ENCODE measurements around the gene OR4Q3.
"Not testable (repeated sequence)": the region's sequence is repeated elsewhere in the genome, so short reads cannot be mapped to it uniquely, and the experiment has no call there.

The OR4Q3 gene

DNA sequence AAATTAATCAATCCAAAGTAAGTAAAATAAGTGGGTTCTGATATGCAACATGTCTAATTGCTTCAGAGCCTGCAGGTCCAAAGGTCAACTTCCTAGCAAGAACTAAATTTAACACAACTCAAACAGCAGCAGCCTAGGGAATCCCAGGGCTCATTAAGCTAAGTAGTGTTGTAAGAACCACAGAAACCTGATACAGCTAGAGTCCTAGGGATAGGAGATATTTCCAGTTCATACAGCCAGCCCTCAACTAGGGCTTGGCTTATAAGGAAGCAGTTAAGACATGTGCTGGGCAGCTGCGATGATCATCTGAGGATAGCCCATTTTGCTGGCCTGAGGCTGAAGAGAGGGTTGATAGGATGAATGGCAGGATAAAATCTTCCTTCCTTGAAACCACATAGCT is at the start of gene OR4Q3:
Gene OR4Q3, plus strand, starts transcription at position 316 of the 400 bp plus-strand sequence.
- DNase-seq (ENCODE audit: low read depth) = no peak

DNA sequence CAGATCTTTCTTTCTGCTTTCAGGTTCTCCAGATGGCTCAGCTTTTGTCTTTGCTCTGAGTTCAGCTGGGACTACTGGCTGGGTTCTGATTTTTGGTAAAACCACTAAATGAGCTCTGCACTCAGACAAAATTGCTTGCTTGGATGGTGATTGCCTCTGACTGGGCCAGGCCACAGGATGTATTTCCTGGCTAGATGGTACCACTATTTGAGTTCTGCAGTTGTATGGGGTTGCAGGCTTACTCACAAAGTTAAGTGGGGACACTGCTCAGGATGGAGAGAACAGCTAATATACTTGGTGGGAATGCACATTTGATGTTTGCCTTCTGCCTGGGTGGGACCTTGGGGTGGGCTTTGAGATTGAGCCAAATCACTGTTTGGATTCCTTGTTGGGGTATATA is 14.0 kb upstream of the OR4Q3 start:
- no peak for DNase-seq (ENCODE audit: low read depth)

DNA sequence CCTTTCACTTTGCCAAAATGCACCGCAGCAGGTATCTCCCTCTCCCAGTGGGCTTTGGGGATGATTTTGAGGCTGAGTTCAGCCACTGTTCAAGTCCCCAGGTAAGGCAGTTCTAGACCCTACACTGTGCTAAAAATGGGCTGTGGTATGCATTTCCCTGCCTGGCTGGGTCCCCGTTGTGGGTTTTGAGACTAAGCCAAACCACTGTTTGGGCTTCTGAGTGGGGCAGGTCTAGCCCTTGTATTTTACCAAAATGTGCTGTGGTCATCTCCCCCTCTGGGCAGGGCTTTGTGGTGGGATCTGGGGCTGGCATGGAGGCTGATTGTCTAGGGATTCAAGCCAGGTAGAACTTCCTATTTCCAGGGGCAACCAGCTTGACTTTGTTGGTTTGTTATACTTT is 13.6 kb upstream of the OR4Q3 start:
- no peak for DNase-seq (ENCODE audit: low read depth)

DNA sequence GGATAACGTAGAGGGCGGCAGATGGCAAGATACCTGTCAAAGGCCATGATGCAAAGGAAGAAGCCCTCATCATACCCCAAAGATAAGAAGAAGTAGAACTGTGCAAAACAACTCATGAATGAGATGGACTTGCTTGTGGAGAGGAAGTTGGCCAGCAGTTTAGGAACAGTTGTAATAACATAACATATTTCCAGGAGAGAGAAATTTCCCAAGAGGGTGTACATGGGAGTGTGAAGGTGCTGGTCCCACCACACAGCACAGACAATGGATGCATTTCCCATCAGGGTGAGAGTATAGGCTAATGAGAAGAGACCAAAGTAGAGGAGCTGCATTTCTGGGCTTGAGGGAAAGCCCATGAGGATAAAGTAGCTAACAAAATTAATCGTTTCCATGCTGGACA is 9.5 kb upstream of the OR4Q3 start:
- DNase-seq (ENCODE audit: low read depth) = not testable (repeated sequence)

DNA sequence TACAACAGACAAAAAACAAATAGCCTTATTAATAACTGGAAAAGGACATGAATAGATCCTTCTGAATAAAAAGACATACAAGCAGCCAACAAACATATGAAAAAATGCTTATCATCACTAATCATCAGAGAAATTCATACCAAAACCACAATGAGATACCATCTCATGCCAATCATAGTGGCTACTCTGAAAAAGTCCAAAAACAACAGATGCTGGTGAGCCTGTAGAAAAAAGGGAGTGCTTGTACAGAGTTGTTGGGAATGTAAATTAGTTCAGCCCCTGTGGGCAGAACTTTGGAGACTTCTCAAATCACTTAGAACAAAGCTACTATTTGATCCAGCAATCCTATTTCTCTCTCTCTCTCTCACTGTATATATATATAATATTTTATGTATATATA is 8.9 kb downstream of the OR4Q3 start:
- DNase-seq (ENCODE audit: low read depth) = not testable (repeated sequence)

DNA sequence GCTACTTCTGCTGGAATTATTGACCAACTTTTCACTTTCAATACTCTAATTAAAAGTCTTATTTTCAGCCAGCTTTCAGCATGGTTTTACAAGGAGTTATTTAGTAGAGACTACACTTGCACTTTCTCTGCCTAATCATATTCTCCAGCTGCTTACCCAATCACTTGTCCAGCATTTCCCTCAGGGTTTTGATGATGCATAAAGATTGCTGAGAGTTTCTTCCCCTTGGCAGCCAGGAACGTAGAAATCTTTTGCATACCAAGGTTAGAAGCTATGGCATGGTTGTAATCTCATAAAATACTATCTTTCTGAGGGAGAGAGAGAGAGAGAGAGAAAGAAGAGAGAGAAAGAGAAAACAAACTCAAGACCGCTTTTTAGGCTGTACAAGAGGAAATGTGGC is 10.8 kb downstream of the OR4Q3 start:
- DNase-seq (ENCODE audit: low read depth) = no peak

DNA sequence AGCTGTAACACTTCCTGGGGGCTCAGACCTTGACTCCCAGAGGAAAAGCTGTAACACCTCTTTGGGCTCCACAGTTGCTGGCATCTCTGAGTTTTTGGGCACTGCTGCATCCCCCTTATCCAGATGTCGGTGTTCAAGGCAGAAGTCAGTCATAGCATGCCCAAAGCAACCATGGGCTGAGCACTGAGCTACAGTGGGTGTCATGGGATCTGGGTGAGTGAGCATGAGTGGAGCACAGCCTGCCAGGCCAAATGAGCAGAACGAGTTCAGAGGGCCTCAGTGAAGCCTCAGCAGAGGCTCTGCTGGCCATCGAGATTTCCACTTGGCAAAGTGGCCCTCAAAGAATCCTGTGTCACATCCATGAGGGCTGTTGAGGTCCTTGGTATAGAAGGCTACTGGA is 28.1 kb downstream of the OR4Q3 start:
- DNase-seq (ENCODE audit: low read depth) = not testable (repeated sequence)

DNA sequence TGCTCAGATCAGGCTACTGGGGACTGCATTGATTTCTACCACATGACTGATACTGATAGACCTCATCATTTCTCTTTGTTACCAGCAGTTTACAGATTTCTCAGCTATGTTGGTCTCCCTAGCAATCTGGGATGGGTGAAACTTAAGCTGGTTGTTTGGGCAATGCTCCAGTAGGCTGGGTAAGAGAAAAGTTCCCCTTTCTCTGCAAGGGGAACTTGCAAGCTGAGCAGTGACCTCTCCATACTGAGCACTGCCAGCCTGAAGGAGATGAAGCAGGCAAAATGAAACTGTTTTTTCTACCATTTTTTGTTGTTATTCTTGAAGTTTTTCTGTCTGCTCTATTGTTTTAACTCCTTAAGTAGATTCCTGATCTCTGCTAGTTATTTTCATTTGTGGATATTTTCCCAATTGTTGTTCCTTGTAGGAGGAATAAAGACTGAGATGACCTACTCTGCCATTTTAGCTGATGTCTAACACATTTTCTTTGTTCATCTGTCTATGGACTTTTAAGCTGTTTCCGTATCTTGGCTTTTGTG is 28.6 kb downstream of the OR4Q3 start:
- DNase-seq (ENCODE audit: low read depth) = no peak

DNA sequence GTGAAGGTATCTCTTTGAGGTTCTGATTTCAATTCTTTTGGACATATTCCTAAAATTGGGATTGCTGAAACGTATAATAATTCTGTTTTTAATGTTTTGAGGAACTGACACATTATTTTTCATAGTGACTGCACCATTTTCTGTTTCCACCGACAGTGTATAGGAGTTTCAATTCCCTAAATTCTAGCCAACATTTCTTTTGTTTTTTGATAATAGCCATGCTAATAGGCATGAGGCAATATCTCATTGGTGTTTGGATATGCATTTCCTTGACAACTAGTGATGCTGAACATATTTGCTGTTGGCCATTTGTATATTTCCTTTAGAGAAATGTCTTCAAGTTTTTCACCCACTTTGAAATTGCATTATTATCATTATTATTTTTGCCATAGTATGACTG is 29.1 kb downstream of the OR4Q3 start:
- not testable (repeated sequence) for DNase-seq (ENCODE audit: low read depth)

DNA sequence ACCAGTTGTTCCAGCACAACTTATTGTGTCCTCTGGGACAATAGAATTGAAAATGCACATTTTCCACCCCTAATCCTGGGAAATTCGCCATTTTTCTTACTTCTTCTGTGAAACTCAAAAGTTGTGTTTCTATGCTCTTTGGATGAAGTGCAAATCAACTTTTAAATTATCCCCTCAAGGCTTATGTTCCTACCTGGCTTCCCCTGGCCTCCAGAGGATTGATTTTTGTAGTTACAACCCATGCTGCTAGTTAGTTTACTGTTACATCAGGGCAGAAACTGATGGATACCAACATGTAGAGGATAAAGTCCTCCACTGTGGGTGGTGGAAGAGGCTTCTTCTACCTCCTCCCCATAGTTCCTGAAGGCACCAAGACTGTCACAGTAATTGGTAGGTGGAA is 29.8 kb downstream of the OR4Q3 start, which contains the start of gene OR4M1:
Gene OR4M1, plus strand, starts transcription at position 301 of the 400 bp plus-strand sequence. CDS start 6,819 bp downstream, outside the sequence.
- DNase-seq (ENCODE audit: low read depth) = not testable (repeated sequence)

DNA sequence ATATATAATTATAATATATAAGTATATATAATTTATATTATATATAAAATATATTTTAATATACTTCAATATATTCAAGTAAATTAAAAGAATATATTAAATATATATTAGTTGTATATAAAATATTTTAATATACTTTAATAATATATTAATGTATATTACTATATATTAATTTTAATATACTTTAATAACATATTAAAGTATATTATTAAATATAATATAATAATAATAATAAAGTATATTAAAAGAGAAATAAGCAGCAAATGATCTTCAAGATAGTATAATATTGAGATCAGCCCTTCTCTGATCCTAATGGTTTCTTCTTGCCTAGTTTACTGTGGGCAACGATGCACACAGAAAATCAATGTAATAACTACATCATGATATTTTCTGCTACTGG is 32.2 kb downstream of the OR4Q3 start:
- no peak for DNase-seq (ENCODE audit: low read depth)

DNA sequence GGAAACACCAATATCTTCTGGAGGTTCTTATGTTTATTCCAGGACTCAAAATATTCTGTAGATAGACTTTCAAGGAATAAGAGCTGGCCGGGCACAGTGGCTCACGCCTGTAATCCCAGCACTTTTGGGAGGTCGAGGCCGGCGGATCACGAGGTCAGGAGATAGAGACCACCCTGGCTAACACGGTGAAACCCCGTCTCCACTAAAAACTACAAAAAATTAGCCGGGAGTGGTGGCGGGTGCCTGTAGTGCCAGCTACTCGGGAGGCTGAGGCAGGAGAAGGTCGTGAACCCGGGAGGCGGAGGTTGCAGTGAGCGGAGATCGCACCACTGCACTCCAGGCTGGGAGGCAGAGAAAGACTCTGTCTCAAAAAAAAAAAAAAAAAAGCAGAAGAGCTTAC is 42.5 kb downstream of the OR4Q3 start:
- not testable (repeated sequence) for DNase-seq (ENCODE audit: low read depth)

DNA sequence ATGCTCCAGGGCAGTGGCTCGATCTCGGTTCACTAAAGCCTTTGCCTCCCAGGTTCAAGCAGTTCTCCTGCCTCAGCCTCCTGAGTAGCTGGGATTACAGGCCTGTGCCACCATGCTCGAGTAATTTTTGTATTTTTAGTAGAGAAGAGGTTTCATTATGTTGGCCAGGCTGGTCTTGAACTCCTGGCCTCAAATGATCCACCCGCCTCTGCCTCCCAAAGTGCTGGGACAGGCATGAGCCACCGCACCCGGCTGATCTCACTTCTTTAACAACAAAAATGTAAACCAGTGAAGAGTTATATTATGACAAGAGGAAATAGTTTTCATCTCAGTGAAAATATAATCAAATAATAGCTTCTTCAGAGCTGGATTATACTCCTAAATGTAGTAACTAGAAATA is 43.9 kb downstream of the OR4Q3 start:
- DNase-seq (ENCODE audit: low read depth) = not testable (repeated sequence)

DNA sequence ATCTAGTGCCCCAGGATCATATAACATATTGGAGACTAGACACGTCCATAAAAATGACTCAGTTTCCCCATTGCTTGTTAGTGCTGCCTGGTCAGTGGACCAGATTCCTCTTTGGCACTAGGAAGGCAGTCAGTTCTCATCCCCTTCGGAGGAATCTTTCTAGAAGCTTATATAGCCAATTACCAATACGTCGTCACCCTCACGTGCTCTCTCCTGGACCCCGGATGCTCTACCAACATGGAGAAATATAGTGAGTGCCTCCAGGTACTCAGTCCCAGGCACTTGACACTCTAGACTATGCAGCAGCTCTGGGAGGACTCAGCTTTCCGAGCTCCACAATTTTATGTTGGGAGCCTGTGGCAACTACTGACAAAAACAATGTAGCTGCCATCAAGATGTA is 44.8 kb downstream of the OR4Q3 start:
- not testable (repeated sequence) for DNase-seq (ENCODE audit: low read depth)

DNA sequence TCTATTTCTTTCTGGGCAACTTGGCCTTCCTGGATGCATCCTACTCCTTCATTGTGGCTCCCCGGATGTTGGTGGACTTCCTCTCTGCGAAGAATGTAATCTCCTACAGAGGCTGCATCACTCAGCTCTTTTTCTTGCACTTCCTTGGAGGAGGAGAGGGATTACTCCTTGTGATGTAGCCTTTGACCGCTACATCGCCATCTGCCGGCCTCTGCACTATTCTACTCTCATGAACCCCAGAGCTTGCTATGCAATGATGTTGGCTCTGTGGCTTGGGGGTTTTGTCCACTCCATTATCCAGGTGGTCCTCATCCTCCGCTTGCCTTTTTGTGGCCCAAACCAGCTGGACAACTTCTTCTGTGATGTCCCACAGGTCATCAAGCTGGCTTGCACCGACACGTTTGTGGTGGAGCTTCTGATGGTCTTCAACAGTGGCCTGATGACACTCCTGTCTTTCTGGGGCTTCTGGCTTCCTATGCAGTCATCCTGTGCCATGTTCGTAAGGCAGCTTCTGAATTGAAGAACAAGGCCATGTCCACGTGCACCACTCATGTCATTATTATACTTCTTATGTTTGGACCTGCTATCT is 53.2 kb downstream of the OR4Q3 start:
- not testable (repeated sequence) for DNase-seq (ENCODE audit: low read depth)
